Epithelial cell of esophagus (primary cell): ENCODE data around the gene PLB1.

ENCODE experiments used
- DNase-seq: peaks from one replicate; pipeline ENCODE4 v3.0.0; 2010; ENCODE audit warnings: low read depth
- H3K4me3 ChIP-seq: 2 replicates; pipeline ENCODE4 v1.5.1; 2011; ENCODE audit warnings: mild to moderate bottlenecking, low read length, control low read depth
- TF ChIP-seq, protein P1 (sequence below): IDR thresholded peaks from 2 replicates; pipeline ENCODE4 v1.5.1; 2011; ENCODE audit warnings: low read depth, mild to moderate bottlenecking, low read length, control low read depth, inconsistent platforms; ENCODE audit not compliant: insufficient read depth; ENCODE audit errors: missing control alignments

PLB1 gene

DNA sequence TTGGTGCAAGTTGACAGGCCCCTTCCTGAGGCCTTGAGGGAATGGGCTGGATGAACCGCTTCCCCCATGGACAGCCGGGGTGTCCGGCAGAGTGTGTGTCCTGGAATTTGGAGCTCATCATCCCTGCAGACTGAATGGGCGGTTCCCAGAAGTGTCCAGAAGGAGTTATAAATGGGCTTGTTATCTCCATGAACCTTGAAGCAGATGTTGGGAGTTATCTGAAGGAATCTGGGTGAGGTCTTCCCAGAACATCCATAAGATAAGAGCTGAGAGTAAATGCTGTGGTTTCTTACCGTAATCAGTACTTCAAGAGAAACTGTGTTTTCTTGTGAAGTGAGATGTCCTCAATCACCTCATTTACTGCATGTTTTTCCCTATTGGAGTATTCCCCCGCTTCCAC is 21.1 kb downstream of the PLB1 start:
- no peak overlapping the region for H3K4me3 ChIP-seq
- TF ChIP-seq, protein P1, sequence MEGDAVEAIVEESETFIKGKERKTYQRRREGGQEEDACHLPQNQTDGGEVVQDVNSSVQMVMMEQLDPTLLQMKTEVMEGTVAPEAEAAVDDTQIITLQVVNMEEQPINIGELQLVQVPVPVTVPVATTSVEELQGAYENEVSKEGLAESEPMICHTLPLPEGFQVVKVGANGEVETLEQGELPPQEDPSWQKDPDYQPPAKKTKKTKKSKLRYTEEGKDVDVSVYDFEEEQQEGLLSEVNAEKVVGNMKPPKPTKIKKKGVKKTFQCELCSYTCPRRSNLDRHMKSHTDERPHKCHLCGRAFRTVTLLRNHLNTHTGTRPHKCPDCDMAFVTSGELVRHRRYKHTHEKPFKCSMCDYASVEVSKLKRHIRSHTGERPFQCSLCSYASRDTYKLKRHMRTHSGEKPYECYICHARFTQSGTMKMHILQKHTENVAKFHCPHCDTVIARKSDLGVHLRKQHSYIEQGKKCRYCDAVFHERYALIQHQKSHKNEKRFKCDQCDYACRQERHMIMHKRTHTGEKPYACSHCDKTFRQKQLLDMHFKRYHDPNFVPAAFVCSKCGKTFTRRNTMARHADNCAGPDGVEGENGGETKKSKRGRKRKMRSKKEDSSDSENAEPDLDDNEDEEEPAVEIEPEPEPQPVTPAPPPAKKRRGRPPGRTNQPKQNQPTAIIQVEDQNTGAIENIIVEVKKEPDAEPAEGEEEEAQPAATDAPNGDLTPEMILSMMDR = no peak
- DNase-seq = no peak

DNA sequence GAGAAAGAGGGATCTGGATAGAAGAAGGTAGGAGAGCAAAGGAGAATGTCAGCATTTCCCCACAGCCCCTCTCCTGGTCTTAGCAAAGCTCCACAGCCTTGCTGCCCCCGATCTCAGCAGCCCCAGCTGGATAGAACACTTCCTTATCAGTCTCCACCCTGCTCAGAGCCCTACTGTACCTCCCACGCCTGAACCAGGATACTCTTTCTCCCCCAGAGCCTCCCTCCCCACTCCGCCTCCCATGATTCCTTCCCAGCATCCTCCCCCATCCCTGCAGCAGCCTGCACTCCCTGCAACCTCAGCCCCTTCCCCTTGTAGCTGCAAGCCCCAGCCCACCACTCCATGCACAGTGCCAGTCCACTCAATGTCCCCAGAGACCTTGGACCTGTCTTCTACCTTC is 25.8 kb downstream of the PLB1 start:
- H3K4me3 ChIP-seq = no peak overlapping the region
- no peak for DNase-seq
- TF ChIP-seq, protein P1 = no peak

DNA sequence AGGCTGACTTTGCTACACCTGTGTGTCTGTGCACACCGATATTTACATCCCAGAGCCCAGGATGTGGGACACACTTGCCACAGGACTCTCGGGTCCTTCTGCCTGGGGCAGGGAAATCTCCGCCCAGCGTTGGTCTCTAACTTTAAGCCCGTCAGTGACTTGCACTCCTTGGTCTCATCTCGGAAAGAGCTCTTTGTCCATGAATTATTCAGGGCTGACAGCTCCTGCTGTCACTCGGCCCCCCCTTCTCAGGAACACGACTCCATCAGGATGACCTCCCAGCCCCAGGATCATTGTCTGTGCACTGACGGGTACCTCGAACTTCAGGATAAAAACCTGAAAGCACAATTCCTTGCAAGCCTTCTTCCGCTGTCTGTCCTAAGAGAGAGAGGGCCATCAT is 26.6 kb downstream of the PLB1 start:
- TF ChIP-seq, protein P1 = no peak
- H3K4me3 ChIP-seq = no peak overlapping the region
- DNase-seq = no peak

DNA sequence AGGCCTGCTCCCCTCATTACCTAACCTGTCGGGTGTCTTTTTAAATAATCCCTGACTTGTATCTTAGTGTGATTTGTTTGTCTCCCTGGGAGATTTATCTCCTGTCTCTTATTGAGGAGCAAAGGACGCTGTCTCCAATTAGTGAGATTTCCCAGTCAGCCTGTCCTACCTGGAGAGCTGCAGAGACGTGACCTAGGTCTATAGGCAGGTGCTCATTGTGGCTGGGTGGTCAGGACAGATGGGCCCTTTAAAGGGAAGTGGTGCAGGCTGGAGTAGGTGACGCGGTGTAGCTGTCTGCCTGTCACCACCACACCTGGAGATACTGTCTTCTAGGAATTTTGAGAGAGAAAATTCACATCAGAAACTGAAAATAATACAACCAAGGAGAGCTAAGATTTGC is 28.0 kb downstream of the PLB1 start:
- no peak overlapping the region for H3K4me3 ChIP-seq
- DNase-seq = no peak
- TF ChIP-seq, protein P1 = no peak

DNA sequence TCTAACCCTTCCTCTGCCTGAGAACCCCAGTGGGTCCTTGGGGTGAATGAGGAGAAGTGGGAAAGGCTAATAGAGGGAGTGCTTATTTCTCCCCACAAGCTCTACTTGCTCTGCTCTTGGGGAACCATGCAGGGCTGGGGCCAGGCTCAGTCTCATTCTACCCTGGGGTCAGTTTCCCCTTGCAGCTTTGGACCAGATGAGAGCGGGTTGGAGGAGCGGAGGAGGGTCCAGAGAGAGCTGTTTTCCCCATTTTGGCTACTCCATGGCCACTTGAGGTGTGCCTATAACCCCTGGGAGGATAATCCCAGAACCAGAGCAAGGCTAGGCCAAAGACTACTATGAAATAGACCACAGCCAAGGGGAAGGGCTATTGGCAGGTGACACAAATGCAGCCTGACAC is 29.6 kb downstream of the PLB1 start:
- H3K4me3 ChIP-seq = no peak overlapping the region
- TF ChIP-seq, protein P1 = no peak
- no peak for DNase-seq

DNA sequence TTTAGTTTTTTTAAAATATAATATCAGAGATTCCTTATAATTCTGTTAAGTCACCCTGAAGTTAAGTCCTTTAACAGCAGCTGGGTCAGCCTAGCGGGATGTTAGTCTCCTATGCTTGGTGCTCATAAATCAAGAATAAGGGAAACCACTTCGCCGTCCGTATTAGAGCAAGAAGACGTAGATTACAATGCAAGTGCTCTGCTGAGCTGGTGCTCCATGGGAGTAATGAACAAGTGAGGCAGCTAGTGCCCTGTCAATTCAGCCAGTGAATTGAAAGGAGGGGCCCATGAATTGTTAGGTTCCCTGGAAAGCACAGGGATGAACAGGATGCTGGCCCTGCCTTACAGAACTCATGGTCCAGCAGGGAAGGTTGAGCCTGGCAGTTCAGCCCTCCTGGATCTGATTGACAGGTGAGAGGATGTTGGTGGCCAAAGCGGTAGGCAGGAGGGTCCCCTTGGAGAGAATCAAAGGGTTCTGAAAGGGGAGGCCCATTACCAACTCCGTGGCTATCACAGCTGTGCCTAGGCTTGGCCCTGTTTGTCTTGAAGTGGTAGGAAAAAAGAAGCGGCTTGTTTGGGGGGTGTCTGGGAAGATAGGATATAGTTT is 30.8 kb downstream of the PLB1 start:
- no peak overlapping the region for H3K4me3 ChIP-seq
- DNase-seq = no peak
- TF ChIP-seq, protein P1 = no peak

DNA sequence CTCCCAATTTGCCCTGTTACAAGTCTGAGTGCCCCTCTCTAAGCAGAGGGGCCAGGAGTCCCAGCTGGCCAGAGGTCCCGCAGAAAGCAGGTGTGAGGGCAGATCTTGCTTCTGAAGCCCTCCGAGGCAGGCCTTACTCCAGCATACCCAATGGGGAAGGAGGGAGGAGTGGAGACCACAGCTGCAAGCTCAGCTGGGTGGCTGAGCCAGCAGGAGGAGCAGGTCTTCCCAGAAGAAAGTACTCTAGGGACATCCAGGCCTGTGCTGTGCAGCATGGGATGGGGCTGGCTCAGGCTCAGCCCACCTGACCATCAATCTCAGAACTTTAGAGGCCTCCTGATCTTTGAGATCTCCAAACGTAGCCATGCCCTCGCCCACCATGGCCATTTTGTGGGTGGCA is 31.3 kb downstream of the PLB1 start:
- TF ChIP-seq, protein P1 = no peak
- H3K4me3 ChIP-seq = no peak overlapping the region
- no peak for DNase-seq
